GM21528 (cell line): ENCODE measurements around the gene GAS2L2.

ENCODE experiments used
- ATAC-seq: cut with Tn5 transposase; IDR thresholded peaks from one replicate; pipeline ENCODE4 v1.9.1; 2021; ENCODE audit warnings: mild to moderate bottlenecking, moderate library complexity; ENCODE audit not compliant: unreplicated experiment, low FRiP score

GAS2L2 gene

GRCh38 chr17:35748341-35748841, 4.6 kb downstream of the GAS2L2 start:
- no peak for ATAC-seq

- no peak for ATAC-seq
These were observed 5.5 kb downstream of the GAS2L2 start for GRCh38 chr17:35747540-35748017.

- ATAC-seq = no peak
These were observed 7.2 kb downstream of the GAS2L2 start for GRCh38 chr17:35745749-35746320.

- ATAC-seq = no peak
These were observed 7.8 kb downstream of the GAS2L2 start for GRCh38 chr17:35745246-35745645.

- no peak for ATAC-seq
These were observed 8.2 kb downstream of the GAS2L2 start for GRCh38 chr17:35744830-35745229.

- ATAC-seq = no peak
These were observed 9.3 kb downstream of the GAS2L2 start for GRCh38 chr17:35743626-35744328.

GRCh38 chr17:35742896-35743477, 10.1 kb downstream of the GAS2L2 start:
- no peak for ATAC-seq

GRCh38 chr17:35742496-35742895, 10.5 kb downstream of the GAS2L2 start:
- ATAC-seq = no peak

GRCh38 chr17:35740997-35741931, 11.8 kb downstream of the GAS2L2 start:
- ATAC-seq = no peak

GRCh38 chr17:35740216-35740615, 12.8 kb downstream of the GAS2L2 start:
- no peak for ATAC-seq

- no peak for ATAC-seq
These were observed 14.4 kb downstream of the GAS2L2 start for GRCh38 chr17:35738519-35739133.

GRCh38 chr17:35736236-35736635, 16.8 kb downstream of the GAS2L2 start:
- ATAC-seq = no peak

- ATAC-seq = no peak
These were observed 17.8 kb downstream of the GAS2L2 start for GRCh38 chr17:35735036-35735805.

- no peak for ATAC-seq
These were observed 18.6 kb downstream of the GAS2L2 start for GRCh38 chr17:35734396-35734795.

GRCh38 chr17:35733366-35733765, 19.7 kb downstream of the GAS2L2 start:
- ATAC-seq = no peak

- ATAC-seq = no peak
These were observed 20.3 kb downstream of the GAS2L2 start for GRCh38 chr17:35732806-35733136.

GRCh38 chr17:35731917-35732805, 20.9 kb downstream of the GAS2L2 start:
- ATAC-seq = no peak

GRCh38 chr17:35731239-35731916, 21.7 kb downstream of the GAS2L2 start, which contains the start of gene RASL10B:
RASL10B (plus strand) TSS chr17:35731639; CDS start chr17:35735185, 3,546 bp downstream.
- ATAC-seq = no peak
